ENCODE results near the gene YIF1B.
"Not testable (repeated sequence)": the region's sequence is repeated elsewhere in the genome, so short reads cannot be mapped to it uniquely, and the experiment has no call there.

The YIF1B gene, protein sequence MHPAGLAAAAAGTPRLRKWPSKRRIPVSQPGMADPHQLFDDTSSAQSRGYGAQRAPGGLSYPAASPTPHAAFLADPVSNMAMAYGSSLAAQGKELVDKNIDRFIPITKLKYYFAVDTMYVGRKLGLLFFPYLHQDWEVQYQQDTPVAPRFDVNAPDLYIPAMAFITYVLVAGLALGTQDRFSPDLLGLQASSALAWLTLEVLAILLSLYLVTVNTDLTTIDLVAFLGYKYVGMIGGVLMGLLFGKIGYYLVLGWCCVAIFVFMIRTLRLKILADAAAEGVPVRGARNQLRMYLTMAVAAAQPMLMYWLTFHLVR

DNA sequence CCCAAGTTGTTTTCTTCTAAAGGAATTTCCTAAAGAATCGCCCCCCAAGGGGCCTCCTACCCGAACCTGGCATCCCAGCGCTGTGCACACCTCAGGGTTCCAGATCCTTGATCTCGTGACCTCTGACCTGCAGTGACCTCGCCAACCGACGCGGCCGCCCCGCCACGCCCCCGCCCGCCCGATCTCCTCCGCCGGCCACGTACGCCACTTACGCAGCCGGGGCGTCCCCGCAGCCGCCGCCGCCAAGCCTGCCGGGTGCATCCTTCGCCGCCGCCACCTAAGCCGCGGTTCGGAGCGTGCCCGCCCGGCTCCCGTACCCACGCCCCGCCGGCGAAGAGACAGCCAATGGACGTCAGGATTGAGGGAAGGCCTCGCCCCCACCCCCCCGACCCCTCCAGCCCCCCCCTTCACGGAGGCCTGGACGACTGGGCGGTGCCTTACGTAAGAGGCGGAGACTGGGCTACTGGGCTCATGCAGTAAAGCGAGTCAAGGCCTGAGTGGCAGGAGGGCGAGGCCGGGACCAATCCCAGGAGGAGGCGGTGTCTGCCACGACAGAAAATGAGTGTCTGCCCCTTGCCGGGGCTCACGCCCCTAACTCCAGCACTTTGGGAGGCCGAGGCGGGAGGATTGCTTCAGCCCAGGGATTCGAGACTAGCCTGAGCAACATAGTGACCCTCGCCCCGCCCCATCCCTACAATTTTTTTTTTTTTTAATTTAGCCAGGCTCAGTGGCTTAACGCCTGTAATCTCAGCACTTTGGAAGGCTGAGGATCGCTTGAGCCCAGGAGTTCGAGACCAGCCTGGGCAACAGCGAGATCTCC is at the start of gene YIF1B:
TSS of gene YIF1B (minus strand) at position 291 of the 820 bp plus-strand sequence. CDS start at position 261, 30 bp downstream.
- TF ChIP-seq, protein P1, sequence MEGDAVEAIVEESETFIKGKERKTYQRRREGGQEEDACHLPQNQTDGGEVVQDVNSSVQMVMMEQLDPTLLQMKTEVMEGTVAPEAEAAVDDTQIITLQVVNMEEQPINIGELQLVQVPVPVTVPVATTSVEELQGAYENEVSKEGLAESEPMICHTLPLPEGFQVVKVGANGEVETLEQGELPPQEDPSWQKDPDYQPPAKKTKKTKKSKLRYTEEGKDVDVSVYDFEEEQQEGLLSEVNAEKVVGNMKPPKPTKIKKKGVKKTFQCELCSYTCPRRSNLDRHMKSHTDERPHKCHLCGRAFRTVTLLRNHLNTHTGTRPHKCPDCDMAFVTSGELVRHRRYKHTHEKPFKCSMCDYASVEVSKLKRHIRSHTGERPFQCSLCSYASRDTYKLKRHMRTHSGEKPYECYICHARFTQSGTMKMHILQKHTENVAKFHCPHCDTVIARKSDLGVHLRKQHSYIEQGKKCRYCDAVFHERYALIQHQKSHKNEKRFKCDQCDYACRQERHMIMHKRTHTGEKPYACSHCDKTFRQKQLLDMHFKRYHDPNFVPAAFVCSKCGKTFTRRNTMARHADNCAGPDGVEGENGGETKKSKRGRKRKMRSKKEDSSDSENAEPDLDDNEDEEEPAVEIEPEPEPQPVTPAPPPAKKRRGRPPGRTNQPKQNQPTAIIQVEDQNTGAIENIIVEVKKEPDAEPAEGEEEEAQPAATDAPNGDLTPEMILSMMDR (IDR thresholded peaks at IDR 0.05; ENCODE audit: low read depth, low read length): no peak
- no peak for TF ChIP-seq MYC (IDR thresholded peaks at IDR 0.05; ENCODE audit: low read depth, low read length)
- TF ChIP-seq, protein P2, sequence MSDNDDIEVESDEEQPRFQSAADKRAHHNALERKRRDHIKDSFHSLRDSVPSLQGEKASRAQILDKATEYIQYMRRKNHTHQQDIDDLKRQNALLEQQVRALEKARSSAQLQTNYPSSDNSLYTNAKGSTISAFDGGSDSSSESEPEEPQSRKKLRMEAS (IDR thresholded peaks at IDR 0.05; ENCODE audit: low read depth, low read length): no peak
- no peak for TF ChIP-seq POLR2A (IDR thresholded peaks at IDR 0.05; ENCODE audit: extremely low read depth, insufficient read length)
- peak within 1 kb of the TSS; percentile 85 for H3K4me3 ChIP-seq (ENCODE audit: low read depth, low read length)
- DNase-seq (ENCODE audit: low read depth): peak; percentile 94

DNA sequence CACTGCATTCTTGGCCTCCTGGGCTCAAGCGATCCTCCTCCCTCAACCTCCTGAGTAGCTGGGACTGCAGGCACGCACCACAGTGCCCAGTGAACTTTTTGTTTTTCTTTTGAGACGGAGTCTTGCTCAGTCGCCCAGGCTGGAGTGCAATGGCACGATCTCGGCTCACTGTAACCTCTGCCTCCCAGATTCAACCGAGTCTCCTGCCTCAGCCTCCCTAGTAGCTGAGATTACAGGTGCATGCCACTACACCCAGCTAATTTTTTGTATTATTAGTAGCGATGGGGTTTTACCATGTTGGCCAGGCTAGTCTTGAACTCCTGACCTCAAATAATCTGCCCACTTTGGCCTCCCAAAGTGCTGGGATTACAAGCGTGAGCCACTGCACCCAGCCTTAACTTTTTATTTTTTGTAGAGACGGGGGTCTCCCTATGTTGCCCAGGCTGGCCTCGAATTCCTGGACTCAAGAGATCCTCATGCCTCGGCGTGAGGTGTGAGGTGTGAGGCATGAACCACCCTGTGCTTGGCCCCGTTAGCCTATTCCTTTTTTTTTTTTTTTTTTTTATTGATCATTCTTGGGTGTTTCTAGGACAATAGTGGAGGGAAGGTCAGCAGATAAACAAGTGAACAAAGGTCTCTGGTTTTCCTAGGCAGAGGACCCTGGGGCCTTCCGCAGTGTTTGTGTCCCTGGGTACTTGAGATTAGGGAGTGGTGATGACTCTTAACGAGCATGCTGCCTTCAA is 47.4 kb upstream of the YIF1B start:
- not testable (repeated sequence) for H3K4me3 ChIP-seq (ENCODE audit: low read depth, low read length); DNase-seq (ENCODE audit: low read depth)

DNA sequence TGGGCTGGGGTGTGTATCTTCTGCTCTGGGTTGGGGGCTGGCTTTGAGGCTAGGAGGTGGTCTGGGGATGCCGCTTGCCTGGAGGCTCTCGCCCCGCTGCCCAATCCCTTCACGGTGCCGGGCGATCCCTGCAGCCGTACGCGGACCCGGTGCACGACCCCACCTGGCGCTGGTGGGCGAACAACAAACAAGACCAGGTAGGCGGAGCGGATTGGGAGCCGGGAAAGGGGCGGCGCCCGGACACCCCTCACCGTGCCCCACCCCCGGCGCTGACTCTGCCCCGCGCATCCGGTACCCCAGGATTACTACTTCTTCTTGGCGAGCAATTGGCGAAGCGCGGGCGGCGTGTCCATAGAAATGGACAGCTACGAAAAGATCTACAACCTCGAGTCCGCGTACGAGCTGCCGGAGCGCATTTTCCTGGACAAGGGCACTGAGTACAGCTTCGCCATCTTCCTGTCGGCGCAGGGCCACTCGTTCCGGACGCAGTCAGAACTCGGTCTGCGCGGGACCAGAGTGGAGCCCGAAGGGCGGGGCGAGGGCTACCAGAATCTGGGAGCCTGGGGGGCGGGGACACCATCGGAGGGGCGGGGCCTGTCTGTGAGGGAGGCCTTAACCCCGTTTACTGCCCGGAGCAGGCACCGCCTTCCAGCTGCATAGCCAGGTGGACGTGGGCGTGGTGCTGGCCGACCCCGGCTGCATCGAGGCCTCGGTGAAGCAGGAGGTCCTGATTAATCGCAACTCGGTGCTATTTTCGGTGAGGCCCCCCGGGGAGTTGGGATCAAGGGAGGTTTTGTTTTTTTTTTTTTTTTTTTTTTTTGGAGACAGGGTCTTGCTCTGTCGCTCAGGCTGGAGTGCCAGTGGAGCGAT is 46.6 kb upstream of the YIF1B start:
- no peak for TF ChIP-seq MYC (IDR thresholded peaks at IDR 0.05; ENCODE audit: low read depth, low read length)
- TF ChIP-seq, protein P1 (IDR thresholded peaks at IDR 0.05; ENCODE audit: low read depth, low read length): no peak
- no peak overlapping the region for H3K4me3 ChIP-seq (ENCODE audit: low read depth, low read length)
- DNase-seq (ENCODE audit: low read depth): peak; percentile 25

DNA sequence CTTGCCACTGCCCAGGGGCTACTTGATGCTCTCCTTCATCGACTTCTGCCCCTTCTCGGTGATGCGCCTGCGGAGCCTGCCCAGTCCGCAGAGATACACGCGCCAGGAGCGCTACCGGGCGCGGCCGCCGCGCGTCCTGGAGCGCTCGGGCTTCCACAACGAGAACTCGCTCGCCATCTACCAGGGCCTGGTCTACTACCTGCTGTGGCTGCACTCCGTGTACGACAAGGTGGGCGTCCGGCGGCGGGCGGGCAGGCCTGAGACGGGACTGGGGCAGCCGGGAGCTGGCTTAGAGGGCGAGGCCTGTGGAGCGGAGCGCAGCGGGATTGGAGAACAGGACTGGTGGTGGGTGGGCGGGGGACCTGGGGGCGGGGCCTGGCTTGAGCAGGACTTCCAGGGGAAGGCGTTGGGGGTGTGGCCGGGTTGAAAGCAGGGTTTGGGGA is 45.9 kb upstream of the YIF1B start:
- no peak overlapping the region for H3K4me3 ChIP-seq (ENCODE audit: low read depth, low read length)
- TF ChIP-seq MYC (IDR thresholded peaks at IDR 0.05; ENCODE audit: low read depth, low read length) (no peak), POLR2A (IDR thresholded peaks at IDR 0.05; ENCODE audit: extremely low read depth, insufficient read length) (no peak)
- TF ChIP-seq, protein P2 (IDR thresholded peaks at IDR 0.05; ENCODE audit: low read depth, low read length): no peak
- TF ChIP-seq, protein P1 (IDR thresholded peaks at IDR 0.05; ENCODE audit: low read depth, low read length): no peak
- peak; percentile 51 for DNase-seq (ENCODE audit: low read depth)

DNA sequence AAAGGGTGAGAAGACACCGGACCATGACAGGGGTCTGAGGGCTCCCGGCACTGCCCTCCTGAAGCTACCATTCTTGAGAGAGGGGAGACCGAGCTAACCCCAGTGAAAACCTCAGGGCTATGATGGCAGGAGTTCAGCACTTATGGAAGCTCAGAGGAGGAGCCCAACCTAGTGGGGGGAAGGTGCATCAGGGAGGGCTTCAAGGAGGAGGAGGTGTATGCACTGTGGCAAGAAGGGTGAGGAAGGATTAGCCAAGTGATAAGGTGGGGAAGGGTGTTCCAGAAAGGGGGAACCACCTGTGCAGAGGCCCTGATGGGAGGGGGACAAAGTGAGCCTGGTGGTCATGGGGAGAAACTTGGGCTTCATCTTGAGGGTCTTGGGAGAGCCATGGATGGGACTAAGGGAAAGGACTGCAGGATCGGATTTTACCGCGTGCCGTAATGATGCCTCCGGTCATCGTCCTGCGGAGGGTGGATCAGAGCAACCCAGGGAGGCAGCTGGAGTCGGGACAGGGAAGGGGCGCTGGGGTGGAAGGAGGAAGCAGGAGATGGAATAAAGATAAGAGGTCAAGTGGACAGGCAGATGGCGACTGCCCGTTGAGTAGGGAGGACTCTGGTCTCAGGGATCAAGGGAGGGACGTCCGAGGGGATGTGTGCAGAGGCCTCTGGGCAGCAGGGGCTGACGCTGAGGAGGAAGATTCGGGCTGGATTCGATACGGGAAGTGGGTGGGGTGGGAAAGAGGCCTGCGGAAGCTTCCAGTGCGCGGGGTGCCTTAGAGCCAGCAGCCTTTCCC is 45.3 kb upstream of the YIF1B start:
- no peak for DNase-seq (ENCODE audit: low read depth)
- H3K4me3 ChIP-seq (ENCODE audit: low read depth, low read length): no peak overlapping the region

More for the DNA sequence above, 45.3 kb upstream of the YIF1B start:
- TF ChIP-seq, protein P2 (IDR thresholded peaks at IDR 0.05; ENCODE audit: low read depth, low read length): no peak
- TF ChIP-seq MYC (IDR thresholded peaks at IDR 0.05; ENCODE audit: low read depth, low read length) (no peak), POLR2A (IDR thresholded peaks at IDR 0.05; ENCODE audit: extremely low read depth, insufficient read length) (no peak)
- TF ChIP-seq, protein P1 (IDR thresholded peaks at IDR 0.05; ENCODE audit: low read depth, low read length): no peak
